ENCODE results near the gene GAPDH. TPM values are rescaled to one million over a fixed set of nuclear protein-coding genes. Genes with fewer than 3 reads are reported as not detected.

The GAPDH gene
- total RNA-seq, 4 donors from 2014 or later = 1,191 to 3,596 (median 1,852) TPM

GRCh38 chr12:6524648-6525047 lies 9.7 kb upstream of the GAPDH start:
- Histone ChIP-seq H3K27me3 (no peaks in the 10 kb centered on the region), H3K9me3 (no peaks in the 10 kb centered on the region), H3K36me3 (peaks cover 70 to 76% of the 10 kb centered on the region in 2 donors), H3K4me3 (replicated peaks in 1 of 3) (no peak overlapping the region), H3K27ac (no peak overlapping the region), H3K4me1 (no peaks in the 10 kb centered on the region)
- TF ChIP-seq CTCF (IDR thresholded peaks at IDR 0.05) (no peak), POLR2A (IDR thresholded peaks at IDR 0.05) (no peak)
- intact Hi-C loops (cut with DNase I) = no loop called here
- DNase-seq = no peak
- WGBS, 2 donors = 92 to 97% methylated on average over 5 of the region's 5 CpGs

- TF ChIP-seq POLR2A (IDR thresholded peaks at IDR 0.05) = no peak
- no peak for TF ChIP-seq CTCF (IDR thresholded peaks at IDR 0.05)
- Histone ChIP-seq H3K4me3 (replicated peaks in 1 of 3) (no peak overlapping the region), H3K36me3 (peaks cover 63 to 80% of the 10 kb centered on the region in 2 donors), H3K4me1 (no peaks in the 10 kb centered on the region), H3K27ac (no peak overlapping the region), H3K27me3 (no peaks in the 10 kb centered on the region), H3K9me3 (no peaks in the 10 kb centered on the region)
- intact Hi-C loops (cut with DNase I) = no loop called here
- 91 to 94% methylated on average over 7 of the region's 7 CpGs for WGBS, 2 donors
- no peak for DNase-seq
Measured at GRCh38 chr12:6526201-6526600, 8.1 kb upstream of the GAPDH start.

GRCh38 chr12:6526766-6527525 lies 7.4 kb upstream of the GAPDH start:
- Histone ChIP-seq H3K27ac (no peak overlapping the region), H3K36me3 (peaks cover 56 to 72% of the 10 kb centered on the region in 2 donors), H3K4me3 (replicated peaks in 1 of 3) (no peak overlapping the region), H3K9me3 (no peaks in the 10 kb centered on the region), H3K4me1 (peaks cover 4% of the 10 kb centered on the region in 2 donors), H3K27me3 (no peaks in the 10 kb centered on the region)
- intact Hi-C loops (cut with DNase I) = no loop called here
- no peak for DNase-seq
- 92 to 97% methylated on average over 19 of the region's 19 CpGs for whole genome bisulfite sequencing, 2 donors
- no peak for TF ChIP-seq CTCF (IDR thresholded peaks at IDR 0.05)
- no peak for TF ChIP-seq POLR2A (IDR thresholded peaks at IDR 0.05)

- H3K27ac ChIP-seq = no peak overlapping the region
- no peak overlapping the region for H3K4me3 ChIP-seq (replicated peaks in 1 of 3)
- 93 to 94% methylated on average over 4 of the region's 4 CpGs for WGBS, 2 donors
- intact Hi-C loops (cut with DNase I) = no loop called here
- peaks cover 11 to 12% of the 10 kb centered on the region in 2 donors for H3K4me1 ChIP-seq
- TF ChIP-seq CTCF (IDR thresholded peaks at IDR 0.05) (no peak), POLR2A (IDR thresholded peaks at IDR 0.05) (no peak)
- H3K9me3 ChIP-seq = no peaks in the 10 kb centered on the region
- peaks cover 48 to 65% of the 10 kb centered on the region in 2 donors for H3K36me3 ChIP-seq
- no peak for DNase-seq
- no peaks in the 10 kb centered on the region for H3K27me3 ChIP-seq
Measured at GRCh38 chr12:6527711-6528110, 6.6 kb upstream of the GAPDH start.

- Histone ChIP-seq H3K9me3 (no peaks in the 10 kb centered on the region), H3K4me3 (replicated peaks in 1 of 3) (no peak overlapping the region), H3K4me1 (peaks cover 17% of the 10 kb centered on the region in 2 donors), H3K36me3 (peaks cover 41 to 55% of the 10 kb centered on the region in 2 donors), H3K27me3 (no peaks in the 10 kb centered on the region), H3K27ac (no peak overlapping the region)
- 87 to 90% methylated on average over 15 to 17 of the region's 17 CpGs for WGBS, 2 donors
- intact Hi-C loops (cut with DNase I) = no loop called here
- DNase-seq = no peak
- TF ChIP-seq POLR2A (IDR thresholded peaks at IDR 0.05) (no peak), CTCF (IDR thresholded peaks at IDR 0.05) (no peak)
Measured at GRCh38 chr12:6528539-6529235, 5.6 kb upstream of the GAPDH start.

Data from thyroid gland (tissue), 4 donors.